Activated CD8-positive, alpha-beta T cell treated with anti-CD3 and anti-CD28 coated beads for 36 hours (primary cell): ENCODE data around the gene DEPDC5. TPM values are rescaled to one million over a fixed set of nuclear protein-coding genes. Genes with fewer than 3 reads are reported as not detected.

ENCODE experiments used
- ATAC-seq: fragments of 200-7000 bp; cut with Tn5 transposase; one replicate; pipeline ENCODE4 v1.10.0; 2021; ENCODE audit warnings: mild to moderate bottlenecking, moderate library complexity
- CTCF ChIA-PET: fragments of 350-600 bp; sonication (Branson Sonifier 250); formaldehyde crosslinking; loops from one replicate; lab custom pipeline; 2021; ENCODE audit warnings: antibody characterized with exemption; lab: Charles Lee
- POLR2A ChIA-PET: fragments of 350-600 bp; sonication (Branson Sonifier 250); formaldehyde crosslinking; loops from one replicate; lab custom pipeline; 2021; ENCODE audit warnings: antibody characterized with exemption; lab: Charles Lee
- DNase-seq: peaks from one replicate; pipeline ENCODE4 v3.0.0-alpha.2; 2020
- H3K27ac Mint-ChIP-seq: one replicate; pipeline ENCODE4 v1.8.0; 2021; ENCODE audit warnings: mild to moderate bottlenecking, mixed read lengths
- H3K27me3 Mint-ChIP-seq: one replicate; pipeline ENCODE4 v1.8.0; 2021; ENCODE audit warnings: mixed read lengths
- H3K36me3 Mint-ChIP-seq: one replicate; pipeline ENCODE4 v1.8.0; 2021; ENCODE audit warnings: low read depth, mixed read lengths
- H3K4me1 Mint-ChIP-seq: one replicate; pipeline ENCODE4 v1.8.0; 2021; ENCODE audit warnings: low read depth, mixed read lengths
- H3K4me3 Mint-ChIP-seq: one replicate; pipeline ENCODE4 v1.8.0; 2021; ENCODE audit warnings: mild to moderate bottlenecking, moderate library complexity, mixed read lengths
- H3K9me3 Mint-ChIP-seq: one replicate; pipeline ENCODE4 v1.8.0; 2021; ENCODE audit warnings: mixed read lengths
- intact Hi-C: fragments of 100-400 bp; cut with micrococcal nuclease; formaldehyde crosslinking; loops from one replicate; pipeline ENCODE4 v1.10.0; 2022
- total RNA-seq, 2 experiments: library from RNA; stranded (reverse); gene quantifications; one replicate each; pipeline ENCODE4 v1.2.3, GENCODE V29; 2021
- TF ChIP-seq, protein P1 (sequence below): fragments of 200-600 bp; IDR thresholded peaks from one replicate; pipeline ENCODE4 v1.8.0; 2022; ENCODE audit warnings: antibody characterized with exemption, mild to moderate bottlenecking

Gene DEPDC5
- total RNA-seq, 2 experiments from 2014 or later, result 31.6 to 36.4 TPM

DNA sequence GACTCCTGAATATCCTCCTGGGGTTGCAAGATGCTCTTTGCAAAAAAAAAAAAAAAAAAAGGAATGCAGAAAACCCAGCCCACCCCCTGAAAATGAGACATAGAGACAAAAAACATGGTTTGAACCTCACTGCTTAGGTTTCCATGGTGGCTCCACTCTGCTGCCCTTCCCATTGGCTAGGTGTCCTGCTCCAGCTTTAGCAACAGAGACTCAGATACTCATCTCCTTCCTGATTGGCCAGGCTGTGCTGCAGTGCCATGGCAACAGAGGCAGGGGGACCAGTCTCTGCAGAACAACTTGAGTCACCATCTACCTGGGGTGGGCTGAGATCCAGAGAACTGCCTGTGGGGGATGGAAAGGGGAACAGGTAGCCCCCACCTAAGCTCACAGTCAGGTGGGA lies 173.2 kb downstream of the DEPDC5 start:
- Mint-ChIP-seq H3K27me3 (peaks cover 14% of the 10 kb centered on the region), H3K9me3 (no peaks in the 10 kb centered on the region), H3K36me3 (no peaks in the 10 kb centered on the region), H3K27ac (no peak overlapping the region), H3K4me1 (peaks cover 5% of the 10 kb centered on the region), H3K4me3 (no peak overlapping the region)
- ATAC-seq (no peak), DNase-seq (no peak)
- TF ChIP-seq, protein P1, sequence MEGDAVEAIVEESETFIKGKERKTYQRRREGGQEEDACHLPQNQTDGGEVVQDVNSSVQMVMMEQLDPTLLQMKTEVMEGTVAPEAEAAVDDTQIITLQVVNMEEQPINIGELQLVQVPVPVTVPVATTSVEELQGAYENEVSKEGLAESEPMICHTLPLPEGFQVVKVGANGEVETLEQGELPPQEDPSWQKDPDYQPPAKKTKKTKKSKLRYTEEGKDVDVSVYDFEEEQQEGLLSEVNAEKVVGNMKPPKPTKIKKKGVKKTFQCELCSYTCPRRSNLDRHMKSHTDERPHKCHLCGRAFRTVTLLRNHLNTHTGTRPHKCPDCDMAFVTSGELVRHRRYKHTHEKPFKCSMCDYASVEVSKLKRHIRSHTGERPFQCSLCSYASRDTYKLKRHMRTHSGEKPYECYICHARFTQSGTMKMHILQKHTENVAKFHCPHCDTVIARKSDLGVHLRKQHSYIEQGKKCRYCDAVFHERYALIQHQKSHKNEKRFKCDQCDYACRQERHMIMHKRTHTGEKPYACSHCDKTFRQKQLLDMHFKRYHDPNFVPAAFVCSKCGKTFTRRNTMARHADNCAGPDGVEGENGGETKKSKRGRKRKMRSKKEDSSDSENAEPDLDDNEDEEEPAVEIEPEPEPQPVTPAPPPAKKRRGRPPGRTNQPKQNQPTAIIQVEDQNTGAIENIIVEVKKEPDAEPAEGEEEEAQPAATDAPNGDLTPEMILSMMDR, result no peak
- intact Hi-C loops, result no loop called here
- ChIA-PET CTCF (interaction anchor here (0.6 to 0.7 kb wide), 2 partner anchors 9 to 280 kb away, joined by 3 read pairs; no protein-coding TSS in a partner anchor), POLR2A (no interaction called here)

DNA sequence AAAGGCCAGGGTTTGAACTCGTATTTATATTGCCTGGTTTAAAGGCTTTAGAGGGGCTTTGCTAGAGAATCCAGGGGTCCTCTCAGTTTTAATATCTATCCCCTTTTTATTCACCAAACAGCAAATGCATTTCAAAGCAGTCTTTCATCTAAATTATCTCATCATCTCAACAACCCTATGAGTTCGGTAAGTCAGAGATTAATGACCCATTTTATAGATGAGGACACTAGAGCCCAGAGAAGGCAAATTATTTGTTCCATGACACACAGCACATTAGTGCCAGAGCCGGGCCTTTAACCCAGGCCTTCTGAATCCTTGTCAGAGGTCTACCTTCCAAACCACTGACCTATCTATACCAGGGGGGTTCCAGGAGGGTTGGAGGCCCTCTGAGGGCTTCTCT lies 173.7 kb downstream of the DEPDC5 start:
- Mint-ChIP-seq H3K4me1 (peaks cover 4% of the 10 kb centered on the region), H3K36me3 (no peaks in the 10 kb centered on the region), H3K4me3 (no peak overlapping the region), H3K27me3 (peaks cover 12% of the 10 kb centered on the region), H3K27ac (no peak overlapping the region), H3K9me3 (no peaks in the 10 kb centered on the region)
- ChIA-PET POLR2A (no interaction called here), CTCF (interaction anchor here (0.6 to 0.7 kb wide), 2 partner anchors 9 to 280 kb away, joined by 3 read pairs; no protein-coding TSS in a partner anchor)
- TF ChIP-seq, protein P1, result no peak
- DNase-seq (no peak), ATAC-seq (no peak)
- intact Hi-C loops, result no loop called here

DNA sequence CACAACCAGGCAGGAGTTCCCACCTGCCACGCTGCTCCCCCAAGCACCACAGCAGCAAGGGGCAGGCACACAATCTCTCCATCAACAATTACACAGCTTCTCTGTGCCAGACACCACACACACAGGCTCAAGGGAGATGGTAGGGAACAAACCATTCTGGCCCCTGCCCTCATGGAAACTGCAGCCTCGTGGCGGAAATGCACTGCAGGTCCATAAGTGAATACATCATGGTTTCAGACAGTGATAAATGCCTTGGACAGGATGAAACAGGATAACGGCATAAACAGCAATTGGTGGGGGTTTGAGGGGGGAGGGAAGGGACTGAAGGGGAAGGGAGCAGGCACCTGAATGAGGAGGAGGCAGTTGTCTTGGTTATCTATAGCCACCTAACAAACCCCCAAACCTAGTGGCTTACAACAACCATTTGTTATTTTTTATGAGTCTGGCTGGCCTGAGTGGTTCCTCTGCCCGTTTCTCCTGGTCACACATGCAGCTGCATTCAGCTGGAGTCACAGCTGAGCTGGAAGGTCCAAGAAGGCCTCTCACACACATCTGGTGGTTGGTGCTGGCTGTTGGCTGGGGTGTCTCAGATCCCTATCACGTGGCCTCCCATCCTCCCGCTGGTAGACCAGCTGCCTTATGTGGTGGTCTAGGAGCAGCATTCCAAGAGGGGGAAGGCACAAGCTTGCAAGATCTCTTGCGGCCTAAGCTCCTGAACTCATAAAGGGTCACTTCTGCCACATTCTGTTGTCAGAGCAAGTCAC lies 175.5 kb downstream of the DEPDC5 start:
- TF ChIP-seq, protein P1, result no peak
- Mint-ChIP-seq H3K27ac (no peak overlapping the region), H3K4me3 (no peak overlapping the region), H3K4me1 (no peaks in the 10 kb centered on the region), H3K9me3 (no peaks in the 10 kb centered on the region), H3K27me3 (peaks cover 10% of the 10 kb centered on the region), H3K36me3 (no peaks in the 10 kb centered on the region)
- ChIA-PET POLR2A (no interaction called here), CTCF (interaction anchor here (1.8 kb wide), 1 partner anchor 41 kb away, joined by 4 read pairs; no protein-coding TSS in a partner anchor)
- ATAC-seq, result no peak
- intact Hi-C loops, result no loop called here
- no peak for DNase-seq

DNA sequence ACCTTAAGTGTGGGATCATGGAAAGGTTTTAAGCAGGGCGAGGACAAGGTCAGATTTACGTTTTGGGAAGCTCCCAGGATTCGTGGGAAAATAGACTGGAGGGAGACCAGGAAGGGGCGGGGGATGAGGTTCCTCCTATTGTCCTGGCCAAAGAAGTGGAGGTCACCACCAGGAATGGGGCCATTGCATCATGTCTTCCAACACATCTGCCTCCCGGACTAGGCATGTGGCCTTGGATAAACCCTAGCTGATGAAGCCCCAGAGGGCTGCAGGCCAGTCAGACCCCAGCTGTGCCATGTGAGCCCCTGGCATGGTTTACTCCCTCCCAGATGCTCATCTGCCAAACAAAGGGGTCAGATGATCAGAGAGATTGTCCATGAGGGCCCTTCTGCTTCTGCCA lies 179.0 kb downstream of the DEPDC5 start:
- Mint-ChIP-seq H3K9me3 (no peaks in the 10 kb centered on the region), H3K27me3 (peaks cover 3% of the 10 kb centered on the region), H3K4me3 (no peak overlapping the region), H3K27ac (no peak overlapping the region), H3K36me3 (no peaks in the 10 kb centered on the region), H3K4me1 (no peaks in the 10 kb centered on the region)
- ChIA-PET POLR2A (interaction anchor here (0.5 to 0.6 kb wide), 2 partner anchors 10 to 25 kb away, joined by 3 read pairs; no protein-coding TSS in a partner anchor), CTCF (interaction anchor here (0.9 kb wide), 2 partner anchors 8 to 37 kb away, joined by 3 read pairs; no protein-coding TSS in a partner anchor)
- ATAC-seq (no peak), DNase-seq (no peak)
- TF ChIP-seq, protein P1, result no peak
- intact Hi-C loops, result no loop called here

DNA sequence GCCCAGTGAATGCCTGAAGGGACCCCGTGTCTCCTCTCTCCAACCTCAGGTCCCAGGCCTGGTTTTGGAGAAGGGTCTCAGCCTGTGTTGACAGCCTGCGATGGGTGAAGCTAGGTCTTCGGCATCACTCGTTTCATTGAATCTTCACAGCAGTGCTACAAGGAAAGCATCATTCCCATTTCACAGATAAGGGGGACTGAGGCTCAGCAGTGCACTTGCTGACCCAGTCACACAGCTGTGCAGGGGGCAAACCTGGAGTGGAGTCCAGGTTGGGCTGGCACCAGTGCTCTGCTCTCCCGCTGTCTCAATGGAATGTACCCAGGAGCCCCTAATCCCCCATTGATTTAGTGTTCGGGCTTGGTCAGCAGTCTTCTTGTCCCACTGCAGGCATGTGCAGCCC lies 179.6 kb downstream of the DEPDC5 start:
- DNase-seq (no peak), ATAC-seq (no peak)
- no peaks in the 10 kb centered on the region for H3K4me1 Mint-ChIP-seq
- intact Hi-C loops, result no loop called here
- H3K36me3 Mint-ChIP-seq, result no peaks in the 10 kb centered on the region
- CTCF ChIA-PET, result no interaction called here
- TF ChIP-seq, protein P1, result no peak
- POLR2A ChIA-PET, result interaction anchor here (0.5 kb wide), 1 partner anchor 25 kb away, joined by 3 read pairs; no protein-coding TSS in a partner anchor
- no peak overlapping the region for H3K27ac Mint-ChIP-seq
- H3K27me3 Mint-ChIP-seq, result peaks cover 2% of the 10 kb centered on the region
- H3K4me3 Mint-ChIP-seq, result no peak overlapping the region
- no peaks in the 10 kb centered on the region for H3K9me3 Mint-ChIP-seq
